HepG2 (cell line): ENCODE results near the gene CRISPLD2. TPM values are rescaled to one million over a fixed set of nuclear protein-coding genes. Genes with fewer than 3 reads are reported as not detected.

ENCODE experiments used
- ARNT ChIP-seq: fragments of 450-650 bp; IDR thresholded peaks from 2 replicates; pipeline ENCODE4 v1.6.1; 2017
- ARNT2 ChIP-seq: sonication (generic); formaldehyde crosslinking; IDR thresholded peaks from 2 replicates; pipeline ENCODE4 v1.8.0; 2022; ENCODE audit warnings: mild to moderate bottlenecking, low read depth, missing genetic modification reagents, moderate library complexity
- FOXO4 ChIP-seq: sonication (generic); formaldehyde crosslinking; conservative IDR thresholded peaks from 2 replicates; pipeline ENCODE4 v1.8.1; 2023; ENCODE audit warnings: missing genetic modification reagents
- GATAD1 ChIP-seq: IDR thresholded peaks from 2 replicates; pipeline ENCODE4 v1.6.1; 2016; ENCODE audit warnings: missing genetic modification reagents, missing compliant biosample characterization
- IRF2 ChIP-seq: IDR thresholded peaks from 2 replicates; pipeline ENCODE4 v1.6.1; 2018; ENCODE audit warnings: missing genetic modification reagents, missing compliant biosample characterization
- KDM4B ChIP-seq: sonication (generic); formaldehyde crosslinking; IDR thresholded peaks from 2 replicates; pipeline ENCODE4 v1.4.0; 2020; ENCODE audit warnings: missing genetic modification reagents
- MAFF ChIP-seq: IDR thresholded peaks from 2 replicates; pipeline ENCODE4 v1.6.1; 2011; ENCODE audit warnings: low read depth, low read length, improper control_type of control experiment
- MXI1 ChIP-seq: IDR thresholded peaks from 3 replicates; pipeline ENCODE4 v1.6.1; 2012; ENCODE audit warnings: low read depth, low read length, inconsistent platforms, borderline replicate concordance
- NR2C2 ChIP-seq: sonication (generic); formaldehyde crosslinking; IDR thresholded peaks from 2 replicates; pipeline ENCODE4 v1.4.0; 2020; ENCODE audit warnings: missing genetic modification reagents, mild to moderate bottlenecking, moderate library complexity, borderline replicate concordance
- PPARG ChIP-seq: conservative IDR thresholded peaks from 2 replicates; pipeline ENCODE4 v1.6.1; 2016; ENCODE audit warnings: missing biosample characterization, missing genetic modification reagents
- RBM39 ChIP-seq: fragments of 200-400 bp; formaldehyde crosslinking; IDR thresholded peaks from one replicate; pipeline ENCODE4 v1.6.1; 2018; ENCODE audit warnings: antibody characterized with exemption, mild to moderate bottlenecking, low read depth, low read length; ENCODE audit not compliant: poor library complexity, severe bottlenecking
- RNF219 ChIP-seq: sonication (generic); formaldehyde crosslinking; IDR thresholded peaks from 2 replicates; pipeline ENCODE4 v1.5.0; 2020; ENCODE audit warnings: mild to moderate bottlenecking, missing genetic modification reagents
- SP5 ChIP-seq: IDR thresholded peaks from 2 replicates; pipeline ENCODE4 v1.6.1; 2016; ENCODE audit warnings: low read depth, borderline replicate concordance
- SRF ChIP-seq: IDR thresholded peaks from 2 replicates; pipeline ENCODE4 v1.6.1; 2011; ENCODE audit warnings: mild to moderate bottlenecking, low read depth, low read length, moderate library complexity
- ZFP1 ChIP-seq: IDR thresholded peaks from 2 replicates; pipeline ENCODE4 v1.6.1; 2016
- ZNF101 ChIP-seq: sonication (generic); formaldehyde crosslinking; IDR thresholded peaks from 2 replicates; pipeline ENCODE4 v1.4.0; 2020; ENCODE audit warnings: mild to moderate bottlenecking, low read depth, missing genetic modification reagents, borderline replicate concordance
- ZNF143 ChIP-seq: sonication (generic); formaldehyde crosslinking; IDR thresholded peaks from 2 replicates; pipeline ENCODE4 v1.4.0; 2020; ENCODE audit warnings: missing genetic modification reagents
- ZNF280D ChIP-seq: sonication (generic); formaldehyde crosslinking; IDR thresholded peaks from 2 replicates; pipeline ENCODE4 v1.5.1; 2020; ENCODE audit warnings: mild to moderate bottlenecking, missing genetic modification reagents
- ZNF343 ChIP-seq: sonication (generic); formaldehyde crosslinking; IDR thresholded peaks from 2 replicates; pipeline ENCODE4 v1.4.0; 2020; ENCODE audit warnings: mild to moderate bottlenecking, missing genetic modification reagents
- ZNF569 ChIP-seq: sonication (generic); formaldehyde crosslinking; IDR thresholded peaks from 2 replicates; pipeline ENCODE4 v1.5.0; 2020; ENCODE audit warnings: mild to moderate bottlenecking, missing genetic modification reagents, moderate library complexity, borderline replicate concordance
- ZNF704 ChIP-seq: sonication (generic); formaldehyde crosslinking; IDR thresholded peaks from 2 replicates; pipeline ENCODE4 v1.8.1; 2023; ENCODE audit warnings: mild to moderate bottlenecking, inconsistent platforms, moderate library complexity, missing genetic modification reagents, borderline replicate concordance
- ZNF878 ChIP-seq: sonication (generic); formaldehyde crosslinking; IDR thresholded peaks from 2 replicates; pipeline ENCODE4 v1.8.1; 2023; ENCODE audit warnings: mild to moderate bottlenecking, missing genetic modification reagents, moderate library complexity
- ZNF883 ChIP-seq: sonication (generic); formaldehyde crosslinking; IDR thresholded peaks from 2 replicates; pipeline ENCODE4 v1.5.1; 2020; ENCODE audit warnings: mild to moderate bottlenecking, missing genetic modification reagents; ENCODE audit errors: not compliant biosample characterization
- polyA plus RNA-seq, 8 experiments: library from polyadenylated mRNA; depleted of rRNA in 3 of 8; stranded (reverse) in 7 of 8; unstranded in 1 of 8; fragments of >200 nt; fragmentation: Illumina TruSeq in 4 of 8; extraction: Trizol in 4 of 8; gene quantifications; 2 replicates each; pipeline versions ENCODE4 v1.2.1 to v1.2.3, GENCODE V29; 2011 to 2016; ENCODE audit warnings: low read depth in 4 of 8, missing spikeins in 1 of 8, mixed read lengths in 1 of 8; ENCODE audit not compliant: insufficient read depth in 1 of 8
- total RNA-seq, 5 experiments: library from RNA; depleted of rRNA; stranded (reverse); fragments of >200 nt; fragmentation: Illumina TruSeq; extraction: Trizol; gene quantifications; 2 replicates each; pipeline ENCODE4 v1.2.3, GENCODE V29; 2016; ENCODE audit warnings: low read depth in 1 of 5

CRISPLD2 gene
- total and polyA plus RNA-seq, 2 of the 13 experiments (the other 11 are each of a cell fraction or from before 2014, with no cell fraction given) = 0.04 to 0.31 TPM

DNA sequence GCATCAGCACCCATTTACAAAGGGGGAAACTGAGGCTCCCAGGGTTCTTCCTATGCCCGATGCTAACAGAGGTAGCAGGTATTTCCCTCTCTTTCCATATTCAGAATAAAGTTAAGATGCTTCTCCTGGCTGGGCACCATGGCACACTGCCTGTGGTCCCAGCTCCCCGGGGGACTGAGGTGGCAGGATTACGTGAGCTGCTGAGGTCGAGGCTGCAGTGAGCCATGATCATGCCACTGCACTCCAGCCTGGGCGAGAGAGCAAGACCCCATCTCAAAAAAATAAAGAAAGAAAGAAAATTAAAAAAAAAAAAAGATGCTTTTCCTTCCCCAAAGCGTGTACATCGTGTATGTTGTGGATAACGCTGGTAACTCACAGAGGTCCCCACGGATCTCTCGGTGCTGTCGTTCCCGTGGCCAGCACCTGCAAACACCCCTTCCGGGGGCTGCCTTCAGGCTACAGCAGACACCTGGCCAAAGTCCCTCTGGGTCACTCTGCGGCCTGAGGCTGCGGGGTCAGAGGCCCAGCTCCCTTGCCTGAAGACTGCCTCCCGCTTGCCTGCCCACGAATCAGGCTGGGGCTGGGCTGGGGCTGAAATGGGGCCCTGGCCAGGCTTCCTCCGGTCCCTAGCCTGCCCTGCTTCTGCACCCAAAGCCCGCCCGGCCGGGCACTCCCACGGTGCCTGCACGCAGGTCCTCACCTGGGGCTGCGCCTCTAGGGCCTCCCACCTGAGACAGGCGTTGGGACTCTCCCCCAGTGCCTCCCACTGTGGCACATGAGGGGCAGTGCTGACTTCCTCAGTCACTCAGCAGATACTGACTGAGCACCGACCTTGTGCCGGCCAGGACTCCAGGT lies 128.4 kb downstream of the CRISPLD2 start (continued):
- TF ChIP-seq RBM39 = peak; percentile 38
- no peak for TF ChIP-seq ZFP1 (CRISPR knock-in tag)
- TF ChIP-seq SRF = no peak
- TF ChIP-seq ZNF878 = no peak
- TF ChIP-seq KDM4B = no peak
- TF ChIP-seq GATAD1 (CRISPR knock-in tag) = no peak
- TF ChIP-seq ZNF343 (CRISPR knock-in tag) = 0 out of 2 replicates have a peak, but pooled peaks have one; percentile 65
- TF ChIP-seq IRF2 (CRISPR knock-in tag) = no peak
- no peak for TF ChIP-seq ARNT2
- no peak for TF ChIP-seq ZNF569 (CRISPR knock-in tag)
- TF ChIP-seq ZNF883 (CRISPR knock-in tag) = peak; percentile 17
- no peak for TF ChIP-seq ZNF704 (CRISPR knock-in tag)
- TF ChIP-seq RNF219 (CRISPR knock-in tag) = no peak
- no peak for TF ChIP-seq MAFF
- no peak for TF ChIP-seq ZNF101 (CRISPR knock-in tag)
- no peak for TF ChIP-seq SP5 (CRISPR knock-in tag)
- peak; percentile 74 for TF ChIP-seq NR2C2
- TF ChIP-seq FOXO4 (CRISPR knock-in tag) = no peak
- TF ChIP-seq ZNF143 (CRISPR knock-in tag) = no peak
- TF ChIP-seq MXI1 = no peak
- no peak for TF ChIP-seq PPARG (CRISPR knock-in tag)
- no peak for TF ChIP-seq ARNT
- 0 out of 2 replicates have a peak, but pooled peaks have one; percentile 77 for TF ChIP-seq ZNF280D
